ENCODE results near the gene GPSM1. TPM values are rescaled to one million over a fixed set of nuclear protein-coding genes. Genes with fewer than 3 reads are reported as not detected.

The GPSM1 gene
- total RNA-seq, 1 donor from 2014 or later, result 31.7 TPM

DNA sequence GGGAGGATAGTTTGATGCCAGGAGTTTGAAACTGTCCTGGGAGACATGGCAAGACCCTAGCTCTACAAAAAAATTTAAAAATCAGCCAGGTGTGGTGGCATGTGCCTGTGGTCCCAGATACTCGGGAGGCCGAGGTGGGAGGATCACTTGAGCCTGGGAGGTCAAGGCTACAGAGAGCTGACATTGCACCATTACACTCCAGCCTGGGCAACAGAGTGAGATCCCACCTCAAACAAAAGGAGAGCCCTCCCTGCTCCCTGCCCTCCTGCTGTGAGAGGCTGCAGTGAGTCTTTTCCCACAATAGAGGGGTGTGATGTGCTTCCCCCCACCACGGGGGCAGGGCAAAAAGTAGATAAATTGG is 13.3 kb upstream of the GPSM1 start:
- Mint-ChIP-seq H3K27me3 (ENCODE audit: unreplicated experiment) (peaks cover 13% of the 10 kb centered on the region), H3K36me3 (ENCODE audit: low read depth, unreplicated experiment) (peaks cover 14% of the 10 kb centered on the region), H3K4me1 (ENCODE audit: unreplicated experiment) (no peaks in the 10 kb centered on the region), H3K4me3 (ENCODE audit: unreplicated experiment) (no peak overlapping the region), H3K9me3 (ENCODE audit: unreplicated experiment) (peaks cover 3% of the 10 kb centered on the region), H3K27ac (ENCODE audit: unreplicated experiment) (no peak overlapping the region)
- TF ChIP-seq, protein P1, sequence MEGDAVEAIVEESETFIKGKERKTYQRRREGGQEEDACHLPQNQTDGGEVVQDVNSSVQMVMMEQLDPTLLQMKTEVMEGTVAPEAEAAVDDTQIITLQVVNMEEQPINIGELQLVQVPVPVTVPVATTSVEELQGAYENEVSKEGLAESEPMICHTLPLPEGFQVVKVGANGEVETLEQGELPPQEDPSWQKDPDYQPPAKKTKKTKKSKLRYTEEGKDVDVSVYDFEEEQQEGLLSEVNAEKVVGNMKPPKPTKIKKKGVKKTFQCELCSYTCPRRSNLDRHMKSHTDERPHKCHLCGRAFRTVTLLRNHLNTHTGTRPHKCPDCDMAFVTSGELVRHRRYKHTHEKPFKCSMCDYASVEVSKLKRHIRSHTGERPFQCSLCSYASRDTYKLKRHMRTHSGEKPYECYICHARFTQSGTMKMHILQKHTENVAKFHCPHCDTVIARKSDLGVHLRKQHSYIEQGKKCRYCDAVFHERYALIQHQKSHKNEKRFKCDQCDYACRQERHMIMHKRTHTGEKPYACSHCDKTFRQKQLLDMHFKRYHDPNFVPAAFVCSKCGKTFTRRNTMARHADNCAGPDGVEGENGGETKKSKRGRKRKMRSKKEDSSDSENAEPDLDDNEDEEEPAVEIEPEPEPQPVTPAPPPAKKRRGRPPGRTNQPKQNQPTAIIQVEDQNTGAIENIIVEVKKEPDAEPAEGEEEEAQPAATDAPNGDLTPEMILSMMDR (IDR thresholded peaks at IDR 0.05; ENCODE audit: unreplicated experiment), result no peak
- no peak for DNase-seq (ENCODE audit: low spot score)

DNA sequence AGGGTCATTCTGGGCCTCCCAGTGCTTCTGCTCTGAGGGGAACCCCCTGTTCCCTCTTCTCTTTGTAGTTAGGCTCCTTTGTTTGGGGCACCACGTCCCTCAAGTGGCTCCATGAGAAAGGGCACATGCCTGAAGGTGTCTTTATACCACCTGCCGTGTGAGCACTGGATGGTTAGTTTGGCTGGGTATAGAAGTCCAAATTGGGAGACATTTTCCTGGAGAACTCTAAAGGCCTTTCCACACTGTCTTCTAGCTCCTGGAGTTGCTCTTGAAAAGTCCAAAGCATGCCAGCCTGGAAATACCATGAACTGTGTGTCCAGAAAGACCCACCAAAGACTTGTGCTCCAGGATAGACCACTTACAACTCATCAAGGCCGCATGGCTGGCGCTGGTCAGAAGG is 12.4 kb upstream of the GPSM1 start:
- Mint-ChIP-seq H3K27ac (ENCODE audit: unreplicated experiment) (no peak overlapping the region), H3K9me3 (ENCODE audit: unreplicated experiment) (peaks cover 3% of the 10 kb centered on the region), H3K27me3 (ENCODE audit: unreplicated experiment) (peaks cover 13% of the 10 kb centered on the region), H3K4me3 (ENCODE audit: unreplicated experiment) (no peak overlapping the region), H3K4me1 (ENCODE audit: unreplicated experiment) (no peaks in the 10 kb centered on the region), H3K36me3 (ENCODE audit: low read depth, unreplicated experiment) (peaks cover 14% of the 10 kb centered on the region)
- TF ChIP-seq, protein P1 (IDR thresholded peaks at IDR 0.05; ENCODE audit: unreplicated experiment), result no peak
- no peak for DNase-seq (ENCODE audit: low spot score)

DNA sequence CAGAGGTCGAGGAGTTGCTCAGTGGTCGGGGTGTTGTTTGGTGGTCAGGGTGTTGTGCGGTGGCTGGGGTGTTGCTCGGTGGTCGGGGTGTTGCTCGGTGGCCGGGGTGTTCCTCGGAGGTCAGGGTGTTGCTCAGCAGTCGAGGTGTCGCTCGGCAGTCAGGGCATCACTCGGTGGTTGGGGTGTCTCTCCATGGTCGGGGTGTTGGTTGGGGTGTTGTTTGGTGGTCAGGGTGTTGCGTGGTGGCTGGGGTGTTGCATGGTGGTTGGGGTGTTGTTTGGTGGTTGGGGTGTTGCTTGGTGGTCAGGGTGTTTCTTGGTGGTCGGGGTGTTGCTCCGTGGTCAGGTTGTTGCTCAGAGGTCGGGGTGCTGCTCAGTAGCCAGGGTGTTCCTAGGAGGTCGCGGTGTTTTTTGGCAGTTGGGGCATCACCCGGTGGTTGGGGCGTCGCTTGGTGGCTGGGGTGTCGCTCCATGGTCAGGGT is 11.0 kb upstream of the GPSM1 start:
- Mint-ChIP-seq H3K9me3 (ENCODE audit: unreplicated experiment) (peaks cover 3% of the 10 kb centered on the region), H3K27me3 (ENCODE audit: unreplicated experiment) (peaks cover 13% of the 10 kb centered on the region), H3K4me1 (ENCODE audit: unreplicated experiment) (no peaks in the 10 kb centered on the region), H3K4me3 (ENCODE audit: unreplicated experiment) (peak overlapping the region; percentile 22), H3K36me3 (ENCODE audit: low read depth, unreplicated experiment) (peaks cover 14% of the 10 kb centered on the region), H3K27ac (ENCODE audit: unreplicated experiment) (no peak overlapping the region)
- DNase-seq (ENCODE audit: low spot score), result no peak
- TF ChIP-seq, protein P1 (IDR thresholded peaks at IDR 0.05; ENCODE audit: unreplicated experiment), result no peak

DNA sequence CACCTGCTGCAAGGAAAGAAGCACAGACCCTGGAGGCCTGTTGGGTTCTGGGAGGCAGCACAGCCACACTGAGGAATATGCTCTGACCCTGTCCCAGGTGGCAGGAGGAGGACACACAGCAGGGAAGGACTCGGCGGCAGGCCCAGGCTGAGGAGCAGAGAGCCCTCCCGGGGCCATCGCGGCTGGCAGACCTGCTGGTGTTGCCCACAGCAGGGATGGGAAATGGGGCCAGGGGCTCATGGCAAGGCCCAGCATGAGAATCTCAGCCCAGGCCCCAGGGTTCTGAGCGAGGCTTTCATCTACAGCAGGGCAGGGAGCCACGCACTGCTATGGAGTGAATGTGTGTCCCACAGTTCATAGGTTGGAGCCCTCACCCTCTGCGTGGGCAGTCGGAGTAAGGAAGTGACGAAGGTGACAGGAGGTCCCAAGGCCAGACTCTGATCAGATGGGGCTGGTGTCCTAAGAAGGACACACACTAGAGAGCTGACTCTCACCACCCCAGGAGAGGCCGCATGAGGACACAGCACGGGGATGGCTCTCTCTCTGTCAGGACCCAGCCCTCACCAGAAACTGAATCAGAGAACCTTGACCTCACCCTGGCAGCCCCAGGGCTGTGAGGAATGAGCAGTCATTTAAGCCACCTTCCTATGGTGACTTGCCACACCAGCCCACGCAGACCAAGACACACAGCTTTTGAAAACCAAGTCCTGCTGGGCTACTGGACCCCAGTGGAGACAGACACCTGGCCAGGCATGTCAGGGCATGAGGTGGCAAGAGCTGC is 10.3 kb upstream of the GPSM1 start:
- Mint-ChIP-seq H3K27me3 (ENCODE audit: unreplicated experiment) (peaks cover 13% of the 10 kb centered on the region), H3K4me3 (ENCODE audit: unreplicated experiment) (no peak overlapping the region), H3K4me1 (ENCODE audit: unreplicated experiment) (no peaks in the 10 kb centered on the region), H3K27ac (ENCODE audit: unreplicated experiment) (no peak overlapping the region), H3K36me3 (ENCODE audit: low read depth, unreplicated experiment) (peaks cover 14% of the 10 kb centered on the region), H3K9me3 (ENCODE audit: unreplicated experiment) (peaks cover 3% of the 10 kb centered on the region)
- no peak for DNase-seq (ENCODE audit: low spot score)
- TF ChIP-seq, protein P1 (IDR thresholded peaks at IDR 0.05; ENCODE audit: unreplicated experiment), result no peak

DNA sequence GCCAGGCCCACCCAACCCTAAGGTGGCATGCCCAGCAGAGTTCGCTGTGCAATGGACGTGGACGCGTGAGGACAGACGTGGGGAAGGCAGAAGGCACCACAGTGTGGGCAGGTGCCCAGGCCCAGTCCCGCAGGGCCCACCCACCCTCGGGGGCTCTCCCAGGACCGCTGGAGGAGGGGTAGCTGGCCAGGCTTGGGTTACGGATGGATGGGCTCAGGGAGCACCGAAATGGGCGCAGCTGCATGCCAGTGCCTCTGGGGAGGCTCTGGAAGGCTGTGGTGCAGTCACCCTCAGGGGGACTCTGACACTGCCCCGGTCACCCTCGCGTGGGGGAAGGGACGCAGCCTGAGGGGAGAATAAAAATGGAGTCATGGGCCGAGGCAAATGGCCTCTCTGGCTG is 9.6 kb upstream of the GPSM1 start:
- Mint-ChIP-seq H3K9me3 (ENCODE audit: unreplicated experiment) (peaks cover 3% of the 10 kb centered on the region), H3K4me1 (ENCODE audit: unreplicated experiment) (no peaks in the 10 kb centered on the region), H3K36me3 (ENCODE audit: low read depth, unreplicated experiment) (peaks cover 14% of the 10 kb centered on the region), H3K27ac (ENCODE audit: unreplicated experiment) (no peak overlapping the region), H3K27me3 (ENCODE audit: unreplicated experiment) (peaks cover 13% of the 10 kb centered on the region), H3K4me3 (ENCODE audit: unreplicated experiment) (no peak overlapping the region)
- DNase-seq (ENCODE audit: low spot score), result no peak
- TF ChIP-seq, protein P1 (IDR thresholded peaks at IDR 0.05; ENCODE audit: unreplicated experiment), result no peak
